Activated CD4-positive, alpha-beta T cell treated with anti-CD3 and anti-CD28 coated beads, Interleukin-2, amount 50 U/mL, for 1 hour (primary cell): ENCODE data around the gene C3.

Experiments used
- DNase-seq: peaks from one replicate; pipeline ENCODE4 v3.0.0-alpha.2; 2020

The C3 gene

GRCh38 chr19:6744381-6745301, 24.2 kb upstream of the C3 start:
- no peak for DNase-seq

- DNase-seq, result no peak
Observed at GRCh38 chr19:6743714-6744380, 23.4 kb upstream of the C3 start.

- no peak for DNase-seq
Observed at GRCh38 chr19:6743066-6743465, 22.6 kb upstream of the C3 start.

DNA sequence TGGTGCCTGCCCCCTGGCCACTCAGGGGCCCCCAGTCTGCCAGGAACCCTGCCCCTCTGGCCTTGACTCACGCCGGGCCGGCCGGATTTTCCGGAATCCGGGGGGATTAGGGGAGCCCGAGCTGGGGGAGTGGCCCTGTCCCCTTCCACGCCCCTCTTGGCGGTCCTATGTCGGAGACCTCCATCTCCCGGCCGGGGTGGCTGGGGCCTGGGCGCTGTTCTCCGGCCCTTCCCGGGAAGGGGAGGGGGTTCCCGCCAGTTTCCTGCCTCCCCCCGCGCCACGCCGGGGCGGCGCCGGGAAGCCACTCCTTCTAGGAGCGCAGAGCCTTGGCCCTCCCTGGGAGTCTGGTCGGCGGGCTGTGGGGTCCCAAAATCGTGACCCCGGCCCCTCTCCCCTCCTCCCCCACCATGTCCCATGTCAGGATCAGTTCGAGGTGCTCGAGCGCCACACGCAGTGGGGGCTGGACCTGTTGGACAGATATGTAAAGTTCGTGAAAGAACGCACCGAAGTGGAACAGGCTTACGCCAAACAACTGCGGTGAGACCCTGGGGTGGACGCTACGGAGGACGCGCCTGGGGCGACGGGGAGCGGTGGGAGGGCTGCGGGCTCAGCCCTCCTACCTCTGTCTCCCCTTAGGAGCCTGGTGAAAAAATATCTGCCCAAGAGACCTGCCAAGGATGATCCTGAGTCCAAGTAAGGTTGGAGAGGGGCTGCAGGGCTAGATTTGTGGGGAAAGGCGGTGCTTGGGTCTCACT, 20.3 kb upstream of the C3 start:
- no peak for DNase-seq

- no peak for DNase-seq
Observed at GRCh38 chr19:6739883-6740588, 19.6 kb upstream of the C3 start.

DNA sequence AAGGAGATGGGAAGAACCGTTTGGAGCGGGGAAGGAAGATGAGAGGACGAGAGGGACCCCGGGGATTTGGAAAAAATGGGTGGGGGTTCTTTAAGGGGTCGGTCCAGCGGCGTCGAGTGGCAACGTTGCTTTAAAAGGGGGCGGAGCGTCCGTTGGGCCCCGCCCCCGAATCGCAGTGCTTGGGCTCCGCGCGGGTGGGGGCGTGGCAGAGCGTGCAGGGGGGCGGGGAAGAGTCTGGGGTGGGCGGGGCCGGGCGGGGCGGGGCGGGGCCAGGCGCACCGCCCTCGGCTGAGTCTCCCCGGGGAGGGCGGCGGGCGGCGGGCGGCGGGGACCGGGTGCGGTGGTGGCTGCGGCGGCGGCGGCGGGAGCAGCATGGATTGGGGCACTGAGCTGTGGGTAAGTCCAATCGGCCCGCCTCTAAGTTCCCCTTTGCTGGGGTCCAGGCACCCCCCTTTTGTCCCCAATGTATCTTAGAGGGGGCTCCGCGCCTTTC, 19.0 kb upstream of the C3 start, which contains the start of gene TRIP10:
TSS of gene TRIP10 (plus strand) at position 291 of the 493 bp plus-strand sequence. CDS start at position 373, 82 bp downstream.
- DNase-seq, result peak; percentile 79

GRCh38 chr19:6738787-6739389, 18.4 kb upstream of the C3 start:
- DNase-seq, result peak; percentile 16

- peak; percentile 71 for DNase-seq
Observed at GRCh38 chr19:6737873-6738786, 17.7 kb upstream of the C3 start.

GRCh38 chr19:6737284-6737872, 16.9 kb upstream of the C3 start, which contains the start of gene GPR108:
TSS of gene GPR108 (minus strand) at chr19:6737580. CDS start at chr19:6737576, 4 bp downstream.
- peak; percentile 98 for DNase-seq

DNA sequence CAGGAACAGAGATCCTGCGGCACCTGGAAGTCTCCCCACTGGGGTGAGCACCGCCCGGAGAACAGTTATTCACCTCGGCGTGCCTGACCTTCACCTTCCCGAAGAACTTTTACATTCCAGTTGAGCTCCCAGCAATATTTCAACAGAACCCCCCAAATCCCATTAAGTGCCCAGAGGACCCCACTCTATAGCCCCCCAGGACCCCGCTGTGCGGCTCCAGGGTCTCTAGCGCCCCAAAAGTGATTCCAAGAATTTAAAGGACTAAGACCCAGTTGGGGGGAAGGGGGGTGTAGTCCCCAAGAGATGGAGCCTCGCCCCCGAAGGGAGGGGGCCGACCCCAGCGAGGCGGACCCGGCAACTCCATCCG, 16.4 kb upstream of the C3 start:
- DNase-seq, result no peak

GRCh38 chr19:6736169-6736916, 15.9 kb upstream of the C3 start:
- peak; percentile 50 for DNase-seq

GRCh38 chr19:6735181-6735911, 14.9 kb upstream of the C3 start:
- DNase-seq, result no peak

DNA sequence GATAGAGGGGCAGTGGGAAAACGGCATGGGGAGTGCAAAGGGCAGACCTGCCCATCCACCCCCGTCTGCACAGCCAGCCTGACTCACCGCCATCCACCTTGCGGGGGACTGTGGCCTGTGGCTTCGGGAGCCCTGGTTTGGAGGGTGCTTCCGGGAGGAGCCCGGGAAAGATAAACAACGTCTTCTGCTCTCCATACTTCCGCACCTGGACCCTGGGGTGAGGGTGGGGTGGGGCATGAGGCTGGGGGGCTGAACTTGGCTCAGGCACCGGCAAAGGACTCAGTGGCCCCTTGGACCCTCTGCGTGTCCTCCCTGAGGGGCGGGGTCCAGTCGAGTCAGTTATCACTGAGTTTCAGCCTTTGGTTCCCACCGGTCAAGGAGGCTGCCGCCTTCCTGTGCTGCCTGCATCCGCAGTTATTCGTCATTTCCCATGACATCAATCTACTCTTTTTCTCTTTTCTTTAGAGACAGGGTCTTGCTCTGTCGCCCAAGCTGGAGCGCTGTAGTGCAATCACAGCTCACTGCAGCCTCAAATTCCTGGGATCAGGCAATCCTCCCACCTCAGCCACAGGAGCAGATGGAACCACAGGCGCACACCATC, 13.7 kb upstream of the C3 start:
- DNase-seq, result no peak

GRCh38 chr19:6733338-6734095, 13.1 kb upstream of the C3 start:
- DNase-seq, result no peak

GRCh38 chr19:6732803-6733337, 12.4 kb upstream of the C3 start:
- no peak for DNase-seq

DNA sequence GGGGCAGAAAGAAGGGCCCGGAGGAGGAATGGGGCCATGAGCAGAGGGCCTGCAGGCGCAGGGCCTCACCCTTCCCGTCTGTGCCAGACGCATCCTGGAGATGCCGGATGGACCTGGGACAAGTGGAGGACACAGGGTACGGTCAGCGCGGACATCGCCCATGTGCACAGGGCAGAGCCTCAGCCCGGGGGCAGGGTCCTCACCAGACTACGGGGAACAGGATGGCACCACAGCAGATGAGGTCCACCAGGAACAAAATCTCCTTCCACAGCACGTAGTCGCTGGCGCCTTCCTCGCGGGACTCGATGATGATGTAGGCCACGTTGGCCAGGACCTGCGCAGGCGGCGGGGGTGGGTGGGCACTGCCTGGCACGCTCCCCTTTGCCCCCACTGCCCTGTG, 11.4 kb upstream of the C3 start:
- DNase-seq, result no peak

GRCh38 chr19:6730941-6731670, 10.7 kb upstream of the C3 start:
- DNase-seq, result no peak
